ENCODE measurements around the gene SALL1.

- TF ChIP-seq EZH2 (IDR thresholded peaks at IDR 0.05; ENCODE audit: low read length) = no peak
- TF ChIP-seq, protein P1, sequence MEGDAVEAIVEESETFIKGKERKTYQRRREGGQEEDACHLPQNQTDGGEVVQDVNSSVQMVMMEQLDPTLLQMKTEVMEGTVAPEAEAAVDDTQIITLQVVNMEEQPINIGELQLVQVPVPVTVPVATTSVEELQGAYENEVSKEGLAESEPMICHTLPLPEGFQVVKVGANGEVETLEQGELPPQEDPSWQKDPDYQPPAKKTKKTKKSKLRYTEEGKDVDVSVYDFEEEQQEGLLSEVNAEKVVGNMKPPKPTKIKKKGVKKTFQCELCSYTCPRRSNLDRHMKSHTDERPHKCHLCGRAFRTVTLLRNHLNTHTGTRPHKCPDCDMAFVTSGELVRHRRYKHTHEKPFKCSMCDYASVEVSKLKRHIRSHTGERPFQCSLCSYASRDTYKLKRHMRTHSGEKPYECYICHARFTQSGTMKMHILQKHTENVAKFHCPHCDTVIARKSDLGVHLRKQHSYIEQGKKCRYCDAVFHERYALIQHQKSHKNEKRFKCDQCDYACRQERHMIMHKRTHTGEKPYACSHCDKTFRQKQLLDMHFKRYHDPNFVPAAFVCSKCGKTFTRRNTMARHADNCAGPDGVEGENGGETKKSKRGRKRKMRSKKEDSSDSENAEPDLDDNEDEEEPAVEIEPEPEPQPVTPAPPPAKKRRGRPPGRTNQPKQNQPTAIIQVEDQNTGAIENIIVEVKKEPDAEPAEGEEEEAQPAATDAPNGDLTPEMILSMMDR (optimal IDR thresholded peaks at IDR 0.05 in 1 of 3, IDR thresholded peaks at IDR 0.05 in 1 of 3, conservative IDR thresholded peaks at IDR 0.05 in 1 of 3; ENCODE audit: extremely low read depth in 1 of 3, insufficient read depth in 2 of 3, low read length in 3 of 3) = no peak
Measured at GRCh38 chr16:51131619-51132018, 19.5 kb downstream of the SALL1 start.
